HUDEP-2 (cell line): ENCODE results near the gene LFNG.
"Not testable (repeated sequence)": the region's sequence is repeated elsewhere in the genome, so short reads cannot be mapped to it uniquely, and the experiment has no call there.

Experiments
- DNase-seq, 76 experiments: peaks; one replicate each; lab custom pipeline; 2025; ENCODE audit not compliant: unreplicated experiment in 76 of 76; lab: John Stamatoyannopoulos, UW

The LFNG gene

DNA sequence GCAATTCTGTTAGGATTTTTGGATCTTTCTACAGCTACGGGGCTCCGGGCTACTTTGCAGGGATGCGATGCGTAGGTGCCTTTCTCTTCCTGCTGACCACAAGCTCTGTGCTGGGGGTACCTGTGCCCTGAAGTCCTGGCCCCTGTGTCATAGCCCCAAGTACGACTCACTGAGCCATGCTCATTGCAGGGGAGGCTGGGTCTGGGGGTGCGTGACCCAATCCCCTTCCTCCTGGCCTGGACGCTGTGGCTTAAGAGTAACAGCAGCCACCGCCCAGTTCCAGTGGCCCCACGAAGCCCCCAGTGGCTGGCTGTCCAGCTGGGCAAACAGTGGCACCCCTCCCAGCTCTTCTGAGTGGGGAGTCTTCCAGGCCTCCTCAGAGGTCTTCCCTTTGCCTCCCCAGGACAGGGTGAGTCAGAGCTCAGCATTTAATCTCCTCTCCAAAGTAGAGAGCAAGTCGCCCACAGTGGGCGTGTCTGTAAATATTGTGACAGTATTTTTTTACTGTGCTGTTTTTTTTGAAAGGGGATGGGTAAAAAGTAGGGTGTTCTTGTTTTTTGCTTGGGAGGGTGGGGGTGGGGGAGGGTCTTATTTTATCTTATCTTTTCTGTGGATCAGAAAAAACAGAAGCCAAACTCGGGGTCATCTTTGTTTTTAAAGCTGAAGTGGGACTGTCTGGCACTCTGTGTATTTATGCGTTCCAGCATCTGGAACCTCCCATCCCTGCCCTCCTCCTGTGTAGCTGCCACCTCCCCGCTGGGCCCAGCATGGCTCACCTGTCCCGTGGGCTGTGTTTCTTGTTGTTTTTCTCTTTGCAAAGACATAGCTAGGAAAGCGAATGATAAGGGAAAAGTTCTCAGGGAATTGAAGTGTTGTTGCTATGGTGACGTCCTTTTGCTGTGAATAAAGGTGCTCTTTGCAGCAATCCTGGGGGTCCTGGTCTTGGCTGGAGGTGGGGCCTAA is 8.2 kb downstream of the LFNG start:
- peak in 61 of 76 experiments; percentile 9 to 75 (median 45) for DNase-seq

DNA sequence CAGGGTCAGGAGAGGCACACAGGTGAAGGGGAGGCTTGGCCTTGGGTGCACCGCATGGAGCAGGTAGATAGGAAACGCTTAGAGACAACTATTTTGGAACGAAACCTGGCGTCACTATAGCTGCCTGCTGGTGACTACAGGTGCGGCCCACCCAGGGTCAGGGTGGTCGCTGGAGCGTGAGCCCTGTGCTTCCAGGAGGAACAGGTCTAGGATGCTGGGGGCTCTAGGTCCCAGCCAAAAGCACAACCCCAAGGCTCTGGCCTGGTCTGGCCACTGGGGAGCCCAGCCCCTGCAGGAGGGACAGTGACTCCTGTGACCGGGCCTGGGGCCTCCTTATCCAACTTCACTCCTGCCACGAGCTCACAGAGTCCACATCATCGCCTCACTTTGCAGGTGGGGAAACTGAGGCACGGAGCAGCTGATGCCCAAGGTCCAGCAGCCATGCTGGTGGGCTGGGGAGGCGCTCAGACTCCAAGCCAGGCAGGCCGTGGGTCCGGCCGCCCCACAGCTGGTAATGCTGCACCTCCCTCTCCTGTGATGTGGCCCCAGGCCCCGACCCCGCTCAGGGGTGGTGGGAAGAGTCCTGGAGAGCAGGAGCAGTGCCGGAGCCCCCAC is 9.0 kb downstream of the LFNG start:
- no peak for DNase-seq

DNA sequence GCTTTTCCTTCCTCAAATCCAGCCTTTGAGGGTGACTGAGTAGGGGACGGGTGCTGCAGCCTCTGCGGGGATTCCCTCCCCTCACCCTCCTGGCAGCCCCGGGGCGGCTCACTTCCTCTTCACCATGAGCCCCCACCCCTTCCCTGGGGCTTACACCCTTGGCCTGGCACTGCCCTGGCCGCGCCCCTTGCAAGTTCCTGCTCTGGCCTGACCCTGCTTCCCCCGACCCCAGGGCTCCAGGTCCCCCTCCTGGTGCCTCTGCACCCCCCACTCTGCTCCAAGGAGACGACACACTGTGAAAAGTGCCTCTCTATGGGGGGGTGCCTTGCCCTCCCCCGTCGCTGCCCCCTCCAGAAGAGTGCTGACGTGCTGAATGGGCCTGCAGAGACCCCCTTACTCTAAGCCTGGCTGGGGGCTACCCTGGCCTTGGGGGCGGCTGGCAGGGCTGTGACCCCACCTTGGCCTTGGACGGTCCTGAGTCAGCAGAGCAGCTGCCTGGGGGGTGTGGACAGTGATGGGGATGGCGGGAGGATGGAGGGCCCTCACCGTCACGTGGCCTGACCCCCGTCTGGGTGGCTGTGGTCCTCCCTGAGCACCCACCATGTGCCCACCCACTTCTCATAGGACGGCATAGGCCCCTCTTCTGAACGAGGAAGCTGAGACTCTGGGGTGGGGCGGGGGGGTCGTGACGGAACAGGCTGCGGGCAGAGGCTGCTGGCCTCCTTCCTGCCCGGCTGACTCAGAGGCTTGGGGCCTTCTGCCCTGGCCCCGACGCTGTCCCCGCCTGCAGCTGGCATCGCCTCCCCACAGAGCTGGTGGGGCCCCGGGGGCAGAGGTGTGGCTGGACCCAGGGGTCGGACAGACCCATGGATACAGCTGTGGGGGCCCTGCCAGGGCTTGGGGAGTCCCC is 9.8 kb downstream of the LFNG start:
- peak in 17 of 76 experiments; percentile 11 to 50 (median 28) for DNase-seq

DNA sequence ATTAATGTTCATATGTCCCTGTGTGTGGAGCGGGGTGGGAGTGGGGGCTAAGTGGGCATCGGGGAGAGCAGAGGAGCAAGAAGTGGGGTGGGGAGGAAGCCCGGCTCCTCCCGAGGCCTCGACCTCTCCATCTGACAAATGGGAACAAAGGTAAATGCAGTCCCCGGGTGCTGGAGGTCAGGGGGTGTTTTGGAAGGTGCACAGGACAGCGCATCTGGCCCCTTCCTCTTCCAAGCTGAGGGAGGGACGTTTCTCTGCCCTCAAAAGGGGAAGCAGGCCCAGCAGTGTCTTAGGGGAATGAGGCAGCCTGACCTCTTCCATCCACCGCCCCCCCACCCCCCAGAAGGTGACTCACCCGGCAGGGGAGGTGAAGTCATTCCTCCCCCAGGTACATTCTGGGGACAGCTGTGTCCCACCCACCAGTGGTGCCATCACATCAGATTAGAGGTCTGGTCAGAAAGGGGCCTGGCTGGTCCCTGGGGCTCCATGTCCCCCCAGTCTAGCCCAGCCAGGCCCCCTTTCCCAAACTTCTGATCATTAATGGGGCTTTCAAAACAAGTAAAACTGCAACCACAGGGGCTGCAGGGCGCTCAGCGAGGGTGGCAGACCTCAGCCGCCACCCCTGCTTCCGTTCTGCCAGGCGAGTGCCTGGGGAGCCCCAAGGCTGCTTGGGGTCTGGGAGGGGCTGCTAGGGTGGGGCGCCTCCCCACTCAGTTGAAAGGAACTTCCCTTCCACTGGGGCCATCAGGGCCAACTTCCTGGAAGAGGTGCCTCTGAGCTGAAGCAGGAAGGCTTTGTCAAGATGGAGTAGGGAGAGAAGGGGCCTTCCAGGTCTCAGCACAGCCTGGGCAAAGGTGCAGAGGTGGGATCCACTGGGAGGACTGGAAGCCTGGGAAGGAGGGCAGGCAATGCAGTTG is 10.8 kb downstream of the LFNG start:
- peak in 34 of 76 experiments; percentile 7 to 61 (median 27) for DNase-seq

DNA sequence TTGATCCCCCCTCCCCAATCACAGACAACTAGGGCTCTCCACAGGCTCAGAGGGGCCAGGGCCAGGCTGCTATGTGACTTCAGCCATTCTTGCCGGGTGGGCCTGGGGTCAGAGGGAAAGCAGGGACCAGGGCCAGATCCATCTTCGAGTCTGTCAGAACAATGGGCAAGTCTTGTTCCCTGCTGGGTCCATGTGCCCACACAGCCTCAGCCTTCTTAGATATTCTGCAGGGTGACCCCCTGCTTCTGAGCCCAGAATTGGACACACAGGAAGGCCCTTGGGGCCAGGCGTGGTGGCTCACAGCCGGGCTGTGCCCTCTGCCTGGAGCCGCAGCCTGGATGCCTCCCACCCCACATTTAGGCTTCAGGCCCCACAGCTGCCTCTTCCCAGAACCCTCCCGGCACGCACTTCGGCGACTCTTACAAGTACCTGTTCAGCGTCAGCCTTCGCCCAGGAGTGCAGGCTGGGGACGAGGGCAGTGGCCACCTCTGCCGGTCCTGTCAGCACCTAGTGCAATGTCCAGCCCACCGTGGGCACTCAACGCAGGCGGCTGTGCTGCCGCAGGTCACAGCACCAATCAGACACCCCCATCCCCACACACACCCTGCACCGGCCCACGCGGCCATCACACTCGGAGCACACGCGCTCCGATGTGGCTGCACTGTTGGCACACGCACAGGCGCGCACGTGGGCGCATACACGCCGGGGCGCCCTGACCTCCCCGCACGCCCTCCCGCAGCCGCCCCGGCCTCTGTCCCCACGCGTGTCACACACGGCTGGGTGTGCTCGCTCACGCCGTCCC is 11.6 kb downstream of the LFNG start:
- DNase-seq, result not testable (repeated sequence)

DNA sequence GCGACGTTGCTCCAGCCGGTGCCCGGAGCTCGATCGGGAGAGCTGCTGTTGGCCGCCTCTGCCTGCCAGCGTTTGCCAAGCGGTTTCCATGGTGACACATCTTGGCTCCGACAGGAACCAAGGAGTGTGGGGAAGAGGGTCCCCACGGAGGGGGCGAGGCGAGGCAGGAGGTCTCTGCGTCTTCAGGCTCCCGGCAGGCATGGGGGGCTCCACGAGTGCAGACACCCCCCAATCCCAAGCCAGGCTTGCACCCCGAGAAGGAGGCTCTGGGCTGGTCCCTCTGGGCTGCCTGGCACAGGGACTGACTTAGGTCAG is 12.2 kb downstream of the LFNG start:
- not testable (repeated sequence) for DNase-seq

DNA sequence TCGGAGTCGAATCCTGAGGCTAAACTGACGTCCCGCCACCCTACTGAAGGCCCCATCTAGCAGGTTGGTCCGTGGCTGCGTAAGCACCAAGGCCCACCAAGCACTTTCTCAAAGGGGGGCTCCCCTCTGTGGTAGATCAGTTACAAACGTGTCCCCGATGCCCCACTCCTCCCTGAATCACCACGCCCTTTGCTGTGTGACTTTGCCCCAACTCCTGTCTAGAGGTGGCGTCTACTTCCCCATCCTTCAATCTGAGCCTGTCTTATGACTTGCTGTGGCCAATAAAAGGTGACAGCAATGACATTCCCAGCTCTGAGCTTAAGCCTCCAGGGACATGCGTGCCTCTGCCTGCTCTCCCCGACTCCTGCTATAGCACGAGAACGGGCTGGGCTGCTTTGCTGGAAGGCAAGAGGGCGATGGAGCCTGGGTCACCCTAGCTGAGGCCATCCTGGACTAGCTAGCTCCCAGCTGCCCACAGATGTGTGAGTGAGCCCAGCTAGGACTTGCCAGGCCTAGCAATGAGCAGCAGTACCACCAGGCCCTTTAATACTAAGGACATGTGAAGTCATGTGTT is 12.7 kb downstream of the LFNG start:
- DNase-seq, result not testable (repeated sequence)

DNA sequence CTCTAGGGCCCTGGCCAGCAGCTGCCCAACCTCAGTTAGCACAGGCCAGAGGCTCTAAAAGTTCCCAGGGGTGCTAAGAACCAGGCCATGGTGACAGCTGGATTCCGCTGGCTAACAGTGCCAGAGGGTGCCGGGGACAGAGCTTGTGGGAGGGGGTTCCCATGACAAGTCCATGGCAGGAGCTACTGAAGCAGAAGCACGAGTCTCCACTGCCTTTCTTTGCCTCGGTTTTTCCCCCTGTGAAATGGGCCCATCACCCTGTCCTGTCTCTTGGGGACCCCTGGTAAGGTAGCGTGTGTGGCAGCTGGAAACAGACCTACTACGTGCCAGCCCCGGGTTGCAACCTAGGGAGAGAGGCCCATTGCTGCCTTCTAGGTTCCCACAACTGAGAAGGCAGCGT is 13.2 kb downstream of the LFNG start:
- not testable (repeated sequence) for DNase-seq

DNA sequence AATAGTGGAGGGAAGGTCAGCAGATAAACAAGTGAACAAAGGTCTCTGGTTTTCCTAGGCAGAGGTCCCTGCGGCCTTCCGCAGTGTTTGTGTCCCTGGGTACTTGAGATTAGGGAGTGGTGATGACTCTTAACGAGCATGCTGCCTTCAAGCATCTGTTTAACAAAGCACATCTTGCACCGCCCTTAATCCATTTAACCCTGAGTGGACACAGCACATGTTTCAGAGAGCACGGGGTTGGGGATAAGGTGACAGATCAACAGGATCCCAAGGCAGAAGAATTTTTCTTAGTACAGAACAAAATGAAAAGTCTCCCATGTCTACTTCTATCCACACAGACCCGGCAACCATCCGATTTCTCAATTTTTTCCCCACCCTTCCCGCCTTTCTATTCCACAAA is 14.0 kb downstream of the LFNG start:
- not testable (repeated sequence) for DNase-seq

DNA sequence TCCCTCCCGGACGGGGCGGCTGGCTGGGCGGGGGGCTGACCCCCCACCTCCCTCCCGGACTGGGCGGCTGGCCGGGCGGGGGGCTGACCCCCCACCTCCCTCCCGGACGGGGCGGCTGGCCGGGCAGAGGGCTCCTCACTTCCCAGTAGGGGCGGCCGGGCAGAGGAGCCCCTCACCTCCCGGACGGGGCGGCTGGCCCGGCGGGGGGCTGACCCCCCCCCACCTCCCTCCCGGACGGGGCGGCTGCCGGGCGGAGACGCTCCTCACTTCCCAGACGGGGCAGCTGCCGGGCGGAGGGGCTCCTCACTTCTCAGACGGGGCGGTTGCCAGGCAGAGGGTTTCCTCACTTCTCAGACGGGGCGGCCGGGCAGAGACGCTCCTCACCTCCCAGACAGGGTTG is 14.6 kb downstream of the LFNG start:
- not testable (repeated sequence) for DNase-seq

DNA sequence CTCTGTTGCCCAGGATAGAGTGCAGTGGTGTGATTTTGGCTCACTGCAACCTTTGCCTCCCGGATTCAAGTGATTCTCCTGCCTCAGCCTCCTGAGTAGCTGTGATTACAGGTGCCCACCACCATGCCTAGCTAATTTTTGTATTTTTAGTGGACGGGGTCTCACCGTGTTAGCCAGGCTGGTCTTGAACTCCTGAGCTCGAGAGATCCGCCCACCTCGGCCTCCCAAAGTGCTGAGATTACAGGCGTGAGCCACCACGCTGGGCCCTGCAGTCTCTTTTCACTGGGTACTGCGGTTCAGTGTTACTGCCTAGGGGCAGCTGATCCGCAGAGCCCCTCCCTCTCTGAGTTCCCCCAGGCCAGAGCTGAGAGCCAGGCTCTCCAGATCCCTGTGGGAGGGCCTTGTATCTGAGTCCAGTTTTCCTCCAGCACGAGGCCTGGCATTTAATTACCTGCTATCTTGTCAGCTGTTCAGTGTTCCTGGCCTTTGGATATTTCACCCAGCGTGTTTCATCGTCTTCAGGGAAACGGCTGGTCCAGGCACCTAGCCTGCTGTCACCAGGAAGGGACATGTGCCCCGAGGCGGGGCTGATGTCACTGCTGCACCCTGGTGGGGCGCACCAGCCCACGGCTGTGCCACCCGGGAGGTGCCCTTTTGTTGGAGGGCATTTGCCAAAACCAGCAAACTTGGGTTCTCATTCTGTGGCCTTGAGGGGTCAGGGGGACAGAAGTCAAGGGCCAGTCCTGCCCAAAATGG is 16.5 kb downstream of the LFNG start:
- not testable (repeated sequence) for DNase-seq

DNA sequence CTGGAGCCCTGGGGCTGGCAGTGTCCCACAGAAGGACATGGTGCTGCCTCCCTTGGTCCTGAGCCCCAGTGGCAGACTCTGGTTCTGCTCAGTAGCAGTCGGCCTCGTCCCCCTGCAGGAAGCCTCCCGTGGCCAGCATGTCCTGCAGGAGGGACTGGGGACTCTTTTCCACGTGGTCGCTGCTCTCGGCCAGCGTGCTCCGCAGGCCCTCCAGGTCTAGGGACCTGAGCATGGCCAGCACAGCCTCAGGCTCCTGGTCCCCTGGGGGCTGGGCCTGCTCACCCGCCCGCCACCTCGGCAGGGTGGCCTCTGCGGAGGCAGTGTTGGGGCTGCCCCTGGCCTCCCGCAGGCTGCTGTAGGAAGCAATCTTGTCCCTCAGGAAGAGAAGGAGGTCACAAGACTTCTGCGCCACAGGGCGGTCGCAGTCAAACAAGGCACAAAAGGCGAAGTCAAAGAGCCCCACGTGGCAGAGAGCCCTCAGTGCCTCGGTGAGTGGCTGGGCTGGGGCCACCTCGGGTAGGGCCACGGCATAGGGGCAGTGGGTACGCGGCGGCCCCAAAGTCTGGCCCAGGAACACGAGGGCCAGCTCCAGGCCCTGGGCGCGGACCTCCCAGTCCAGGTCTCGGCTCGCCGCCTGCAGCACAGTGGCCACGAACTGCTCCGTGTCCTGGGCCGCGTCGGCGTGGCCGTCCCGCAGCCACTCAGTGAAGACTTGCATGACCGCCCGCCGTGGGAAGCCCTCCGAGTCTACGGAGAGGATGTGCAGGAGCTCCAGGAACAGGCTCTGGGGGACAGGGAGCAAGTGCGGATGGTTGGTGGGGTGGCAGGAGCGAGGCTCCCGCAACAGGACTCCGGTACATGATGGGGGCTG is 18.6 kb downstream of the LFNG start:
- DNase-seq, result no peak

DNA sequence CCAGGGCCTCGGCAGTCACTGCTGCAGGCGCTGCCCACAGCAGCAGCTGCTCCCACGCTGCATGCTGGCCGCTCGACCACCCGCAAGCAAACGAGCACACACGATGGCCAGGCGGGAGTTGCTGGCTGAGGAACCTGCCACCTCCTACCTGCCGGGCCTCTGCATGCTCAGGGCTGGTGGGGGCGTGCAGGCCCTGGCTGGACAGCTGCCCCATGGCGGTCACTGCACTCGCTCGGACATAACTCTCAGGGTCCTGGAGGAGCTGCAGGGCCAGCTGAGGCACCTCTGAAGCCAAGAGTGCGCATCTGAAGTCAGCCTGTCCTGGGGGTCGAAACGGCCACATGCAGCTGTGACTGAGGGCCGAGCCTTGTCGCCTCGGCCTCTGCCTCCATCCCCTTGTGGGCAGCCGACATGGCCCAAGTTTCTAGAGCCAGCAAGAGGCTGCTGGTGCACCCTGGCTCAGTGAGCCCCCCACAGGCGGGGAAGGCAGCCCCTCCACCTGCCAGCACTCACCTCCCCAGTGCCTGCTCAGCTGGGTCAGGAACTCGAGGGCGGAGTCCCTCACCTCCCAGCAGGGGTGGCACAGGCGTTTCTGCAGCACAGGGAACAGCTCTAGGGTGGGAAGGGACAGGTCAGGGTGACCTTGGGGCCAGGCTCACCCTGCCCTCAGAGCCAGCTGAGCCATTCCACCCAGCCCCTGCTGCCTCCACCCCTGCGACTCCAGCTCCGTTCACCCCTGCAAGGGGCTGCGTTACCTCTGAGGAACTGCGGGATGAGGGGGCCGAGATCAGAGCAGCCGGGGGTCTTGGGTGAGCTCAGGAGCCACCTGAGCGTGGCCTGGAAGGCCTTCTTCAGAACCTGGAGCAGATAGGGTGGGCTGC is 19.7 kb downstream of the LFNG start:
- no peak for DNase-seq

DNA sequence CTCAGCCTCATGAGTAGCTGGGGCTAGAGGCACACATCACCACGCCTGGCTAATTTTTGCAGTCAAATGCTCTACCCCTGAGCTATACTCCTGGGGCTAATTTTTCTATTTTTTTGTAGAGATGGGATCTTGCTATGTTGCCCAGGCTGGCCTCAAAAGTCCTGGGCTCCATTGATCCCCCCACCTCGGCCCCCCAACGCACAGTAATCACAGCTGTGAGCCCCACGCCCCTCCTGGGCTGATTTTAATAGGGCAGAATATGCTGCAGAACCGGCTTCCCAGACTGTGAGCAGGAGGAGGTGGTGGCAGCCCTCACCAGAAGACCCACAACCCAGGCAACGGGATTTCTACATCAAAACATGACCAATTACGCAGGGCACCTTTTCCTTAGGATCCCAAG is 20.6 kb downstream of the LFNG start:
- no peak for DNase-seq

DNA sequence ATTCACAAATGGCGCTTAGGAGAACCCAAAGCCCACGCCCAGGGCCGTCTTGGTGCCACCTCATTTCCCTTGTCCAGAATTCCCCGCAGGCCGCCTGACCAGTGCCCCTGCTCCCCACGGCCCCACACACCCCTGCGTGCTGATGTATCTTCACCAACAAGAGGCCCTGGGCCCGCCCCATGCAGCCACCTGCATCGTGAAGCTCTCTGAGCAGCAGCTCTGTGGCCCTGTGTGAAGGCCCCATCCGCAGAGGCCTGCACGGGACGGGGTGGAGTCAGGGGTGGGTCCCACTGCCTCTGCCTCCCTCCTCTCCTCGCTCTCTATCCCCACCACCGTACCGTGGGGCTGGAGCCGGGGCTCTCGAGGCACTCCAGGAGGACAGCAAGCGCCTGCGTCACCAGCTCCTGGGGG is 21.1 kb downstream of the LFNG start:
- DNase-seq, result no peak

DNA sequence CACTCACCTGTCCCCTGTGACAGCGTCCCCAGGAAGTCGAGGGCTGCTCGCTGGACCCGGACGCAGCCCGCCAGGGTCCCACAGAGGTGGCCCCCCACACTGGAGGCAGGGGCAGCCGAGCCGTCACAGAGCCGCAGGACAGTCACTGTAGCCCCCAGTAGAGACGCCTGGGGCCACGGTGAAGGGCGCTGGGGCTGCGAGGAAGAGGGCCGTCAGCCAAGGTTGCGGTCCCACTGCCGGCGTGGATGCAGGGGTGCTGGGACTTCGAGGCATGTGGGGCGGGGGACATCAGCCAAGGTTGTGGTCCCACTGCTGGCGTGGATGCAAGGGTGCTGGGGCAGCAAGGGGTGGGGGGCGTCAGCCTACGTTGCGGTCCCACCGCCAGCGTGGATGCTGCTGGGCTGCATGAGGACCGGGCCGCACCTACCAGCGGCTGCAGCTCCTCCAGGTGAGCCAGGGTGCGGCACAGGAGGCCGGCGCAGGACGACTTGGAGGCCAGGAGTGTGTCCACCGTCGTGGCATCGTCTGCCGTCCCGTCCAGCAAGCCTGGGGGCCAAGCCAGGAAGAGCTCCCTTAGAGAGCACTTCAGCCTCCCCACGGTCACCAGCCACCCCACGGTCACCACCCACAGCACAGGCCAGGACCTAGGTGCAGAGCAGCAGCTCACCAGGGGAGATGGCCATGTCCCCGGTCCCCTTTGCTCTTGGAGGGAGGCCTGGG is 21.9 kb downstream of the LFNG start:
- no peak for DNase-seq
